Heart left ventricle (tissue), 13 donors: Measurements from ENCODE around the gene PATJ.

Experiments used
- POLR2A ChIP-seq, 2 donors: fragments of 450-650 bp; IDR thresholded peaks; one replicate each; pipeline ENCODE4 v1.6.1; 2017; ENCODE audit warnings: antibody characterized with exemption in 2 of 2, mild to moderate bottlenecking in 2 of 2, moderate library complexity in 2 of 2
- TF ChIP-seq, protein P1 (sequence below), 12 donors: fragments of 200-600 bp; sonication (generic) in 4 of 12; IDR thresholded peaks; one replicate each; pipeline versions ENCODE4 v1.5.0 to v1.8.0; 2018 to 2022; ENCODE audit warnings: antibody characterized with exemption in 12 of 12, mild to moderate bottlenecking in 5 of 12
- donor health status: ischemic (EF 13 %, LVEDD 7.1; RV severe dilation, severe dysfunction).
- donor health status: DM: no; HTN: yes; CAD: no.
- donor health status: DM: no; HTN: no; CAD: no.
- donor health status: ischemic (EF 25% LVEDD 6.9; RV normal size, moderate dysfunction).
- donor health status: ischemic (EF 25% LVEDD 5.7; RV mildly dilated, moderate dysfunction).
- donor health status: ischemic (EF 35%, LVEDD 5.7; RV mildly dilated, moderate dysfunction).
- donor health status: nonischemic (EF 11% LVEDD 7.7; RV severe dilation, severe dysfunction).
- donor health status: DM: yes; HTN: yes; CAD: no.
- donor health status: PGD.
- donor health status: ischemic (EF 29% LVEDD 5.4; RV normal size, mild dysfunction).
- donor health status: nonischemic (EF 23%, LVEDD 6.1; RV moderate dilation, normal function).

DNA sequence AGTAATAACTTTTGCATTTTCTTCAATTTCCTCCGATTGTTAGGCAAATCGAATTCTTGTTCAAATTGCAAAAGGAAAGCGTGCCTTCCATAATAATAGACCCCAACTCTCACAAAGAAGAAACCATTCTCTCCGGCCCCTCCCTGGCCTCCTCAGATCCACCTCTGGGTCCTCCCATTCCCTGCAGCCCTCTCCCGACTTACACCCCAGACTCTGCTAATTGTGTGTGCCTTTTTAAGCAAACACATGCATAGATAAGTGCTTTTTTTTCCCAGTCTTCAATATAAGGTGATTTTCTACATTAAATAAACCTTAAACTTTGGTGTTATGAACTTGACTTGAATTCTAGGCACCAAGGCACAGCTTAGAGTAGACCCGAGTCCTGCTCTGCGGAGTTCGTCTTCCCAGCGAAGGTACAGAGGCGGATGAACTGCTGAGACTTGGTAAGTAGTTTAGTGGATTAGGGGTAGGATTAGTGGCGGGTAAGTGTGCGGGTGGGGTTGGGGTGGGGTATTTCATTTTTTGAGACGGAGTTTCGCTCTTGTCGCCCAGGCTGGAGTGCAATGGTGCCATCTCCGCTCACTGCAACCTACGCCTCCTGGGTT is 453.9 kb downstream of the PATJ start:
- no peak for TF ChIP-seq POLR2A (IDR thresholded peaks at IDR 0.05)
- TF ChIP-seq, protein P1, sequence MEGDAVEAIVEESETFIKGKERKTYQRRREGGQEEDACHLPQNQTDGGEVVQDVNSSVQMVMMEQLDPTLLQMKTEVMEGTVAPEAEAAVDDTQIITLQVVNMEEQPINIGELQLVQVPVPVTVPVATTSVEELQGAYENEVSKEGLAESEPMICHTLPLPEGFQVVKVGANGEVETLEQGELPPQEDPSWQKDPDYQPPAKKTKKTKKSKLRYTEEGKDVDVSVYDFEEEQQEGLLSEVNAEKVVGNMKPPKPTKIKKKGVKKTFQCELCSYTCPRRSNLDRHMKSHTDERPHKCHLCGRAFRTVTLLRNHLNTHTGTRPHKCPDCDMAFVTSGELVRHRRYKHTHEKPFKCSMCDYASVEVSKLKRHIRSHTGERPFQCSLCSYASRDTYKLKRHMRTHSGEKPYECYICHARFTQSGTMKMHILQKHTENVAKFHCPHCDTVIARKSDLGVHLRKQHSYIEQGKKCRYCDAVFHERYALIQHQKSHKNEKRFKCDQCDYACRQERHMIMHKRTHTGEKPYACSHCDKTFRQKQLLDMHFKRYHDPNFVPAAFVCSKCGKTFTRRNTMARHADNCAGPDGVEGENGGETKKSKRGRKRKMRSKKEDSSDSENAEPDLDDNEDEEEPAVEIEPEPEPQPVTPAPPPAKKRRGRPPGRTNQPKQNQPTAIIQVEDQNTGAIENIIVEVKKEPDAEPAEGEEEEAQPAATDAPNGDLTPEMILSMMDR (IDR thresholded peaks at IDR 0.05), result no peak
